Hepatocyte (in vitro differentiated cells): ENCODE results near the gene PUSL1. TPM values are rescaled to one million over a fixed set of nuclear protein-coding genes. Genes with fewer than 3 reads are reported as not detected.

Experiments
- DNase-seq: peaks from one replicate; pipeline ENCODE4 v3.0.0-alpha.2; 2016; ENCODE audit warnings: low spot score
- H2AFZ ChIP-seq: fragments of 200-600 bp; sonication (generic); 2 replicates; pipeline ENCODE4 v1.6.0; 2016; ENCODE audit warnings: antibody characterized with exemption, mild to moderate bottlenecking
- H3K27ac ChIP-seq: fragments of 200-600 bp; sonication (generic); 2 replicates; pipeline ENCODE4 v1.5.1; 2016; ENCODE audit warnings: mild to moderate bottlenecking
- H3K27me3 ChIP-seq: fragments of 200-600 bp; sonication (generic); 2 replicates; pipeline ENCODE4 v1.6.1; 2016
- H3K36me3 ChIP-seq: fragments of 200-600 bp; sonication (generic); replicated peaks from 2 replicates; pipeline ENCODE4 v1.5.1; 2016; ENCODE audit warnings: low read depth; ENCODE audit not compliant: insufficient read depth
- H3K4me1 ChIP-seq: fragments of 200-600 bp; sonication (generic); 2 replicates; pipeline ENCODE4 v1.5.1; 2016; ENCODE audit warnings: mild to moderate bottlenecking, moderate library complexity; ENCODE audit not compliant: insufficient read depth
- H3K4me2 ChIP-seq: fragments of 200-600 bp; sonication (generic); 2 replicates; pipeline ENCODE4 v1.6.0; 2016
- H3K4me3 ChIP-seq: fragments of 200-600 bp; sonication (generic); 2 replicates; pipeline ENCODE4 v1.5.1; 2016; ENCODE audit warnings: mild to moderate bottlenecking
- H3K79me2 ChIP-seq: fragments of 200-600 bp; sonication (generic); 2 replicates; pipeline ENCODE4 v1.6.0; 2017; ENCODE audit warnings: mild to moderate bottlenecking
- H3K9me2 ChIP-seq: fragments of 200-600 bp; sonication (generic); replicated peaks from 2 replicates; pipeline ENCODE4 v1.6.0; 2017; ENCODE audit warnings: mild to moderate bottlenecking; ENCODE audit not compliant: insufficient read depth
- H3K9me3 ChIP-seq: fragments of 200-600 bp; sonication (generic); 2 replicates; pipeline ENCODE4 v1.5.1; 2016; ENCODE audit warnings: low read depth, mild to moderate bottlenecking
- H4K20me1 ChIP-seq: fragments of 200-600 bp; sonication (generic); 2 replicates; pipeline ENCODE4 v1.6.0; 2016; ENCODE audit warnings: mild to moderate bottlenecking; ENCODE audit not compliant: insufficient read depth, poor library complexity, severe bottlenecking
- CTCF ChIP-seq: fragments of 200-600 bp; sonication (generic); IDR thresholded peaks from 2 replicates; pipeline ENCODE4 v1.5.1; 2016; ENCODE audit warnings: antibody characterized with exemption, mild to moderate bottlenecking; ENCODE audit not compliant: poor library complexity
- EZH2 ChIP-seq: fragments of 200-600 bp; sonication (generic); IDR thresholded peaks from 2 replicates; pipeline ENCODE4 v1.6.1; 2016; ENCODE audit warnings: antibody characterized with exemption, mild to moderate bottlenecking, borderline replicate concordance
- EZH2phosphoT487 ChIP-seq: fragments of 200-600 bp; sonication (generic); IDR thresholded peaks from one replicate; pipeline ENCODE4 v1.6.1; 2018; ENCODE audit warnings: antibody characterized with exemption, mild to moderate bottlenecking, low read depth, moderate library complexity; ENCODE audit not compliant: unreplicated experiment, severe bottlenecking
- WGBS: methylation state at CpG from one replicate; pipeline ENCODE4 v1.1.6; 2016; ENCODE audit warnings: low lambda C conversion rate; ENCODE audit errors: missing lambda C conversion rate; 5-methylcytosine and 5-hydroxymethylcytosine counted together
- polyA plus RNA-seq: library from polyadenylated mRNA; unstranded; fragments of >200 nt; fragmentation: Nextera tagmentation; extraction: Ambion mirVana; gene quantifications from 2 replicates; pipeline ENCODE4 v1.2.1, GENCODE V29; 2016
- total RNA-seq: library from RNA; depleted of rRNA; stranded (reverse); fragments of >200 nt; gene quantifications from 2 replicates; pipeline ENCODE4 v1.2.3, GENCODE V29; 2014

The PUSL1 gene
- total and polyA plus RNA-seq, 2 experiments from 2014 or later: 27.7 to 37.2 TPM

GRCh38 chr1:1312450-1313314 lies 4.3 kb downstream of the PUSL1 start:
- H4K20me1 ChIP-seq: peaks cover 4% of the 10 kb centered on the region
- peaks cover 40% of the 10 kb centered on the region for H3K79me2 ChIP-seq
- no peak overlapping the region for H3K4me2 ChIP-seq
- H2AFZ ChIP-seq: no peak overlapping the region
- no peak overlapping the region for H3K4me3 ChIP-seq
- H3K36me3 ChIP-seq: no peaks in the 10 kb centered on the region
- no peaks in the 10 kb centered on the region for H3K9me2 ChIP-seq
- no peak overlapping the region for H3K27ac ChIP-seq
- DNase-seq: no peak
- H3K27me3 ChIP-seq: no peaks in the 10 kb centered on the region
- H3K9me3 ChIP-seq: no peaks in the 10 kb centered on the region
- TF ChIP-seq EZH2 (no peak), EZH2phosphoT487 (no peak), CTCF (no peak)
- H3K4me1 ChIP-seq: peaks cover 12% of the 10 kb centered on the region
- WGBS: 97% methylated on average over 44 of the region's 49 CpGs

GRCh38 chr1:1313500-1314236 lies 5.3 kb downstream of the PUSL1 start:
- H3K9me3 ChIP-seq: no peaks in the 10 kb centered on the region
- no peak for DNase-seq
- H3K9me2 ChIP-seq: no peaks in the 10 kb centered on the region
- H2AFZ ChIP-seq: no peak overlapping the region
- peaks cover 4% of the 10 kb centered on the region for H4K20me1 ChIP-seq
- no peaks in the 10 kb centered on the region for H3K36me3 ChIP-seq
- no peak overlapping the region for H3K27ac ChIP-seq
- H3K4me1 ChIP-seq: peaks cover 17% of the 10 kb centered on the region
- peaks cover 44% of the 10 kb centered on the region for H3K79me2 ChIP-seq
- WGBS: 94% methylated on average over 35 of the region's 37 CpGs
- no peak overlapping the region for H3K4me2 ChIP-seq
- TF ChIP-seq CTCF (no peak), EZH2phosphoT487 (no peak), EZH2 (no peak)
- H3K4me3 ChIP-seq: no peak overlapping the region
- H3K27me3 ChIP-seq: no peaks in the 10 kb centered on the region

GRCh38 chr1:1314237-1314586 lies 5.8 kb downstream of the PUSL1 start:
- DNase-seq: no peak
- H3K4me1 ChIP-seq: peaks cover 15% of the 10 kb centered on the region
- H2AFZ ChIP-seq: no peak overlapping the region
- WGBS: 98% methylated on average over 15 of the region's 15 CpGs
- H3K4me2 ChIP-seq: no peak overlapping the region
- H3K27ac ChIP-seq: no peak overlapping the region
- no peak overlapping the region for H3K4me3 ChIP-seq
- no peak for TF ChIP-seq EZH2phosphoT487
- no peak for TF ChIP-seq CTCF
- no peak for TF ChIP-seq EZH2
- peaks cover 4% of the 10 kb centered on the region for H4K20me1 ChIP-seq
- peaks cover 44% of the 10 kb centered on the region for H3K79me2 ChIP-seq
- no peaks in the 10 kb centered on the region for H3K9me2 ChIP-seq
- no peaks in the 10 kb centered on the region for H3K36me3 ChIP-seq
- no peaks in the 10 kb centered on the region for H3K9me3 ChIP-seq
- H3K27me3 ChIP-seq: no peaks in the 10 kb centered on the region
